CD14-positive monocyte (primary cell): ENCODE data around the gene PUSL1. TPM values are rescaled to one million over a fixed set of nuclear protein-coding genes. Genes with fewer than 3 reads are reported as not detected.

Experiments used
- DNase-seq, 3 donors: peaks; one replicate each; pipeline ENCODE4 v3.0.0-alpha.2; 2011 to 2022
- H2AFZ ChIP-seq: 2 replicates; pipeline ENCODE4 v1.6.0; 2012; ENCODE audit warnings: mild to moderate bottlenecking, low read depth, low read length, inconsistent platforms; ENCODE audit not compliant: insufficient read depth, poor library complexity, severe bottlenecking
- H3K27ac ChIP-seq, 2 donors: 1 replicate in 1 of 2; 2 replicates in 1 of 2; pipeline ENCODE4 v1.5.1; 2012 to 2013; ENCODE audit warnings: low read length in 2 of 2, control low read depth in 1 of 2, inconsistent platforms in 1 of 2, low read depth in 1 of 2, mild to moderate bottlenecking in 1 of 2
- H3K27me3 ChIP-seq, 2 donors: one replicate each; pipeline versions ENCODE4 v1.6.0 to v1.6.1; 2011 to 2013; ENCODE audit warnings: low read length in 2 of 2; ENCODE audit not compliant: control insufficient read depth in 2 of 2, insufficient read depth in 2 of 2
- H3K36me3 ChIP-seq, 2 donors: replicated peaks in 1 of 2; 1 replicate in 1 of 2; 2 replicates in 1 of 2; pipeline versions ENCODE4 v1.5.1 to v1.6.1; 2012 to 2013; ENCODE audit warnings: low read length in 2 of 2, control low read depth in 1 of 2, inconsistent platforms in 1 of 2, mild to moderate bottlenecking in 1 of 2; ENCODE audit not compliant: insufficient read depth in 2 of 2, control insufficient read depth in 1 of 2
- H3K4me1 ChIP-seq, 2 donors: 1 replicate in 1 of 2; 2 replicates in 1 of 2; pipeline versions ENCODE4 v1.5.1 to v1.6.1; 2012 to 2013; ENCODE audit warnings: low read length in 2 of 2, control low read depth in 1 of 2, inconsistent platforms in 1 of 2, mild to moderate bottlenecking in 1 of 2, moderate library complexity in 1 of 2; ENCODE audit not compliant: insufficient read depth in 2 of 2, control insufficient read depth in 1 of 2
- H3K4me2 ChIP-seq: replicated peaks from 2 replicates; pipeline ENCODE3; 2012; ENCODE audit warnings: low read length, moderate library complexity, mild to moderate bottlenecking; ENCODE audit not compliant: poor library complexity, severe bottlenecking; ENCODE audit errors: extremely low read depth
- H3K4me3 ChIP-seq, 3 experiments: fragments of 200-600 bp in 1 of 3; sonication (generic) in 1 of 3; replicated peaks in 1 of 3; 1 replicate in 2 of 3; 2 replicates in 1 of 3; pipeline ENCODE4 v1.5.1; 2011 to 2013; ENCODE audit warnings: low read length in 3 of 3, mild to moderate bottlenecking in 3 of 3, control low read depth in 2 of 3, low read depth in 2 of 3, inconsistent platforms in 1 of 3, moderate library complexity in 1 of 3
- H3K79me2 ChIP-seq: 2 replicates; pipeline ENCODE4 v1.6.0; 2012; ENCODE audit warnings: mild to moderate bottlenecking, control low read depth, inconsistent platforms, low read length, moderate library complexity; ENCODE audit not compliant: insufficient read depth
- H3K9ac ChIP-seq: 2 replicates; pipeline ENCODE4 v1.6.0; 2017; ENCODE audit warnings: low read length, mild to moderate bottlenecking; ENCODE audit not compliant: insufficient read depth, poor library complexity, severe bottlenecking
- H3K9me3 ChIP-seq, 2 donors: replicated peaks in 1 of 2; 1 replicate in 1 of 2; 2 replicates in 1 of 2; pipeline versions ENCODE4 v1.5.1 to v1.6.1; 2012 to 2013; ENCODE audit warnings: low read length in 2 of 2, control low read depth in 1 of 2; ENCODE audit not compliant: control insufficient read depth in 1 of 2, insufficient read depth in 1 of 2
- H4K20me1 ChIP-seq: 2 replicates; pipeline ENCODE4 v1.6.0; 2012; ENCODE audit warnings: mild to moderate bottlenecking, low read length, control low read depth, moderate library complexity; ENCODE audit not compliant: insufficient read depth
- H3K27ac Mint-ChIP-seq, 7 donors: one replicate each; pipeline ENCODE4 v1.8.0; 2020; ENCODE audit warnings: mild to moderate bottlenecking in 7 of 7, mixed read lengths in 7 of 7, moderate library complexity in 6 of 7, inconsistent platforms in 2 of 7
- H3K27me3 Mint-ChIP-seq, 3 donors: one replicate each; pipeline ENCODE4 v1.8.0; 2021 to 2022; ENCODE audit warnings: low read depth in 3 of 3, mild to moderate bottlenecking in 3 of 3, mixed read lengths in 3 of 3, moderate library complexity in 3 of 3, inconsistent platforms in 1 of 3
- H3K36me3 Mint-ChIP-seq, 2 donors: one replicate each; pipeline ENCODE4 v1.8.0; 2020; ENCODE audit warnings: mixed read lengths in 2 of 2, inconsistent platforms in 1 of 2, mild to moderate bottlenecking in 1 of 2
- H3K4me1 Mint-ChIP-seq: one replicate; pipeline ENCODE4 v1.8.0; 2020; ENCODE audit warnings: mild to moderate bottlenecking, mixed read lengths
- H3K4me3 Mint-ChIP-seq, 2 donors: one replicate each; pipeline ENCODE4 v1.8.0; 2020; ENCODE audit warnings: mild to moderate bottlenecking in 2 of 2, mixed read lengths in 2 of 2, moderate library complexity in 1 of 2
- H3K9me3 Mint-ChIP-seq, 7 donors: one replicate each; pipeline ENCODE4 v1.8.0; 2020 to 2022; ENCODE audit warnings: mixed read lengths in 7 of 7, mild to moderate bottlenecking in 6 of 7, moderate library complexity in 6 of 7, inconsistent platforms in 2 of 7
- WGBS: methylation state at CpG from one replicate; pipeline ENCODE4 v1.1.5; 2013; ENCODE audit warnings: missing lambda C conversion rate; ENCODE audit not compliant: insufficient coverage; 5-methylcytosine and 5-hydroxymethylcytosine counted together
- intact Hi-C, 2 donors: fragments of 100-400 bp; cut with micrococcal nuclease; formaldehyde crosslinking; loops; one replicate each; pipeline versions ENCODE4 v1.15.0 to v1.15.1; 2023
- polyA plus RNA-seq, 3 donors: library from polyadenylated mRNA; depleted of rRNA in 1 of 3; unstranded in 2 of 3; stranded (reverse) in 1 of 3; fragments of 300-500 nt in 2 of 3; fragments of >200 nt in 1 of 3; fragmentation: Illumina TruSeq in 2 of 3; gene quantifications; 1 replicate in 2 of 3; 2 replicates in 1 of 3; pipeline ENCODE4 v1.2.3, GENCODE V29; 2012 to 2021
- TF ChIP-seq, protein P1 (sequence below): fragments of 200-600 bp; IDR thresholded peaks from one replicate; pipeline ENCODE4 v1.8.0; 2022; ENCODE audit warnings: antibody characterized with exemption, mild to moderate bottlenecking

PUSL1 gene
- polyA plus RNA-seq, 3 donors = 13.8 to 27.4 (median 14.8) TPM

DNA sequence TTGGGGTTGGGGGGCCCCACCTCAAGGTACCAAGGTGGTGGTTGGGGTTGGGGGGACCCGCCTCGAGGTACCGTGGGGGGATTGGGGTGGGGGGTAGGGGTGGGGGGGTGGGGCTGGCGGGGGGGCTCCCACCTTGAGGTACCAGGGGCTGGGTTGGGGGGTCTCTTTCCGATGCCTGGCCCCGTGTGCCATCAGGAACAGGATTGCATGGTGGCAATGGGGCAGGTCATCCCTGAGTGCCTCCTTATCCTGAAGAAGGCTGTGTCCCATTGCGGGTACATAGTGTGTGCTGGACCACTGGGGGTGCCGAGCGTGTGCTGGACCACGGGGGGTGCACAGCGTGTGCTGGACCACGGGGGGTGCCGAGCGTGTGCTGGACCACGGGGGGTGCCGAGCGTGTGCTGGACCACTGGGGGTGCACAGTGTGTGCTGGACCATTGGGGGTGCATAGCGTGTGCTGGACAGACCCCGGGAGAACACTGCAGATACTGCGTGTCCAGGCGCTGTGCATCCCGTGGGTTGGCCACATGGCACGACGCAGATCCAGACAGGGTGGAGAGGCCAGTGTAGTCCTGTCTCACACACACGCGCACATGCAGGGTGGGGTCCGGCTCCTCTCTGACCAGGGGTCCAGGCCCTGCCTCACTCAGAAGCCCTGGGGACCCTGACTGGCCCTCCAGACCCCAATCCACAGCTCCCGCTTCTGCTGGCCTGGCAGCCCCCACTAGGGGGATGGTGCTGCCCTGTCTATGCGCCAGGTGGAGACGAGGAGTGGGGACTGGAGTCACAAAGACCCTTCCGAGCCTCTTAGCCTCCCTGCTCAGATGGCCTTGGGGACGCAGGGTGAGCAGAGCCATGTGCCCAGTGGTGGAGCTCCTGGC lies 23.9 kb upstream of the PUSL1 start:
- Histone ChIP-seq H3K9me3 (no peaks in the 10 kb centered on the region), H3K36me3 (no peaks in the 10 kb centered on the region), H3K79me2 (no peaks in the 10 kb centered on the region), H2AFZ (no peak overlapping the region), H3K27ac (no peak overlapping the region), H3K4me3 (no peak overlapping the region), H4K20me1 (no peaks in the 10 kb centered on the region), H3K9ac (no peak overlapping the region), H3K4me2 (no peak overlapping the region), H3K27me3 (no peaks in the 10 kb centered on the region), H3K4me1 (no peaks in the 10 kb centered on the region)
- no peak overlapping the region for H3K27ac Mint-ChIP-seq
- intact Hi-C loops = no loop called here
- peaks cover 0 to 5% (median 0%) of the 10 kb centered on the region in 7 donors for H3K9me3 Mint-ChIP-seq
- no peak for DNase-seq
- H3K4me3 Mint-ChIP-seq = no peak overlapping the region
- WGBS = 92% methylated on average over 27 of the region's 32 CpGs
- H3K27me3 Mint-ChIP-seq = peaks cover 0 to 4% (median 1%) of the 10 kb centered on the region in 3 donors
- TF ChIP-seq, protein P1, sequence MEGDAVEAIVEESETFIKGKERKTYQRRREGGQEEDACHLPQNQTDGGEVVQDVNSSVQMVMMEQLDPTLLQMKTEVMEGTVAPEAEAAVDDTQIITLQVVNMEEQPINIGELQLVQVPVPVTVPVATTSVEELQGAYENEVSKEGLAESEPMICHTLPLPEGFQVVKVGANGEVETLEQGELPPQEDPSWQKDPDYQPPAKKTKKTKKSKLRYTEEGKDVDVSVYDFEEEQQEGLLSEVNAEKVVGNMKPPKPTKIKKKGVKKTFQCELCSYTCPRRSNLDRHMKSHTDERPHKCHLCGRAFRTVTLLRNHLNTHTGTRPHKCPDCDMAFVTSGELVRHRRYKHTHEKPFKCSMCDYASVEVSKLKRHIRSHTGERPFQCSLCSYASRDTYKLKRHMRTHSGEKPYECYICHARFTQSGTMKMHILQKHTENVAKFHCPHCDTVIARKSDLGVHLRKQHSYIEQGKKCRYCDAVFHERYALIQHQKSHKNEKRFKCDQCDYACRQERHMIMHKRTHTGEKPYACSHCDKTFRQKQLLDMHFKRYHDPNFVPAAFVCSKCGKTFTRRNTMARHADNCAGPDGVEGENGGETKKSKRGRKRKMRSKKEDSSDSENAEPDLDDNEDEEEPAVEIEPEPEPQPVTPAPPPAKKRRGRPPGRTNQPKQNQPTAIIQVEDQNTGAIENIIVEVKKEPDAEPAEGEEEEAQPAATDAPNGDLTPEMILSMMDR = no peak
- no peaks in the 10 kb centered on the region for H3K36me3 Mint-ChIP-seq
- no peaks in the 10 kb centered on the region for H3K4me1 Mint-ChIP-seq

DNA sequence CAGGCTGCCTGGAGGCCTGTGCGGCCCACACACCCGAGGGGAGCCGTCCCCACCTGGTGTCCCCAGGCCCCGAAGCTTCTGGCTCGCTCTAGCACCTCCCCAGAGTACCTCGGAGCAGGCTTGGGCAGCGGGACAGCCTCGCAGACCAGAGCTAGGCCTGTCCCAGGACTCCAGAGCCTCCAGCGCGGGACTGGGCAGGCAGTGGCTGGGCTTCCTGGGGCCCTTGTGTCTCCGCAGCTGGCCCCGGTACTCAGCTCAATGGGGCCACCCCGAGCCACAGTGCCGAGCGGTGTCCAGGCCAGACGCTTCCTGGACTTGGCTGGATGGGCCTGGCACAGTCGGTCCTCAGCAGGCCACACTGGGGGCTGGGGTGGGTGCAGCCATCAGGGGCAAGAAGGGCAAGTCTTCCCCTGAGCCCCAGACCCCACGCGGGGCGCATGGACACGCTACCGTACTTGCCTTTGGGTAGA lies 23.3 kb upstream of the PUSL1 start:
- H2AFZ ChIP-seq = no peak overlapping the region
- no peaks in the 10 kb centered on the region for H3K4me1 ChIP-seq
- TF ChIP-seq, protein P1 = no peak
- H3K9me3 ChIP-seq = no peaks in the 10 kb centered on the region
- no peaks in the 10 kb centered on the region for H3K79me2 ChIP-seq
- no peak for DNase-seq
- Mint-ChIP-seq H3K9me3 (peaks cover 0 to 7% (median 0%) of the 10 kb centered on the region in 7 donors), H3K27ac (no peak overlapping the region), H3K36me3 (no peaks in the 10 kb centered on the region), H3K4me1 (no peaks in the 10 kb centered on the region), H3K4me3 (no peak overlapping the region), H3K27me3 (peaks cover 0 to 4% (median 1%) of the 10 kb centered on the region in 3 donors)
- H4K20me1 ChIP-seq = no peaks in the 10 kb centered on the region
- no peak overlapping the region for H3K4me3 ChIP-seq
- H3K36me3 ChIP-seq = no peaks in the 10 kb centered on the region
- no peak overlapping the region for H3K9ac ChIP-seq
- no peak overlapping the region for H3K4me2 ChIP-seq
- H3K27ac ChIP-seq = no peak overlapping the region
- WGBS = 93% methylated on average over 22 of the region's 22 CpGs
- intact Hi-C loops = no loop called here
- no peaks in the 10 kb centered on the region for H3K27me3 ChIP-seq
